K562 (cell line): Measurements from ENCODE around the gene PNMA8B. TPM values are rescaled to one million over a fixed set of nuclear protein-coding genes. Genes with fewer than 3 reads are reported as not detected.
A peak's percentile ranks its signal among the peaks of the same experiment; 100 is the strongest.
"Not testable (repeated sequence)": the region's sequence is repeated elsewhere in the genome, so short reads cannot be mapped to it uniquely, and the experiment has no call there.

Experiments
- ATAC-seq: fragments of 200-7000 bp; cut with Tn5 transposase; 3 replicates; pipeline ENCODE4 v1.9.1; 2020; ENCODE audit warnings: moderate library complexity
- BruUV-seq: library from RNA; stranded (reverse); fragments of 400-500 nt; replicated peaks from 2 replicates; lab custom pipeline; 2021; lab: Mats Ljungman, UMichigan
- CTCF ChIA-PET: fragments of 300-600 bp; formaldehyde crosslinking; extraction: SDS; loops from one replicate; lab custom pipeline; 2021; ENCODE audit warnings: low intra/inter-chr PET ratio; lab: Yijun Ruan, JAX
- POLR2A ChIA-PET: fragments of 300-600, 350-650 bp; sonication (Branson Sonifier 250); formaldehyde crosslinking; extraction: SDS; loops from one replicate; lab custom pipeline; 2021; ENCODE audit warnings: antibody characterized with exemption, inconsistent platforms; lab: Yijun Ruan, JAX
- DNase-seq, 4 experiments: peaks; one replicate each; pipeline versions ENCODE4 v3.0.0 to v3.0.0-alpha.2; 2011 to 2018; ENCODE audit warnings: low spot score in 3 of 4, mixed read lengths in 3 of 4; ENCODE audit errors: extremely low read depth in 1 of 4
- FAIRE-seq: peaks from 2 replicates; lab custom pipeline; 2011; peaks lifted over from hg19 to GRCh38; lab: Jason Lieb, UNC
- H2AFZ ChIP-seq: 2 replicates; pipeline ENCODE4 v1.6.0; 2011; ENCODE audit warnings: low read depth, low read length, control low read depth, inconsistent platforms
- H3K27ac ChIP-seq: fragments of 200-600 bp; 3 replicates; pipeline ENCODE4 v1.8.0; 2011; ENCODE audit warnings: low read depth, mild to moderate bottlenecking, control low read depth, inconsistent platforms, low read length, moderate library complexity, mixed read lengths; ENCODE audit errors: extremely low read depth
- H3K27me3 ChIP-seq, 2 experiments: fragments of 300-600 bp in 1 of 2; 2 replicates in 1 of 2; 3 replicates in 1 of 2; pipeline versions ENCODE4 v1.6.0 to v1.8.0; 2011; ENCODE audit warnings: inconsistent platforms in 2 of 2, low read length in 2 of 2, mild to moderate bottlenecking in 1 of 2, mixed read lengths in 1 of 2, moderate library complexity in 1 of 2; ENCODE audit not compliant: control insufficient read depth in 2 of 2, insufficient read depth in 2 of 2
- H3K36me3 ChIP-seq: fragments of 300-600 bp; 3 replicates; pipeline ENCODE4 v1.8.0; 2011; ENCODE audit warnings: mild to moderate bottlenecking, low read length, inconsistent platforms; ENCODE audit not compliant: control insufficient read depth, insufficient read depth
- H3K4me1 ChIP-seq, 2 experiments: fragments of 200-600 bp in 1 of 2; replicated peaks in 1 of 2; 2 replicates in 1 of 2; 3 replicates in 1 of 2; pipeline versions ENCODE4 v1.5.1 to v1.8.0; 2011; ENCODE audit warnings: inconsistent platforms in 2 of 2, low read length in 2 of 2, mild to moderate bottlenecking in 1 of 2, mixed read lengths in 1 of 2, moderate library complexity in 1 of 2; ENCODE audit not compliant: control insufficient read depth in 2 of 2, insufficient read depth in 2 of 2
- H3K4me2 ChIP-seq: 2 replicates; pipeline ENCODE4 v1.6.1; 2011; ENCODE audit warnings: low read length, control low read depth, inconsistent platforms, mixed read lengths; ENCODE audit not compliant: insufficient read depth
- H3K4me3 ChIP-seq: fragments of 200-600 bp; sonication (generic), shearing (Covaris generic); 2 replicates; pipeline ENCODE4 v1.5.1; 2016; ENCODE audit warnings: control low read depth, inconsistent platforms
- H3K79me2 ChIP-seq: fragments of 200-600 bp; 3 replicates; pipeline ENCODE4 v1.8.0; 2011; ENCODE audit warnings: low read length, inconsistent platforms; ENCODE audit not compliant: control insufficient read depth, insufficient read depth
- H3K9ac ChIP-seq, 2 experiments: 2 replicates each; pipeline versions ENCODE4 v1.6.0 to v1.6.1; 2011; ENCODE audit warnings: low read depth in 2 of 2, low read length in 2 of 2, control low read depth in 1 of 2, inconsistent platforms in 1 of 2, mild to moderate bottlenecking in 1 of 2, mixed read lengths in 1 of 2; ENCODE audit not compliant: insufficient read depth in 1 of 2
- H3K9me1 ChIP-seq: one replicate; pipeline ENCODE4 v1.6.0; 2011; ENCODE audit warnings: inconsistent platforms, mild to moderate bottlenecking, low read length, moderate library complexity; ENCODE audit not compliant: control insufficient read depth, insufficient read depth
- H3K9me3 ChIP-seq: replicated peaks from 2 replicates; pipeline ENCODE4 v1.5.1; 2011; ENCODE audit warnings: low read depth, low read length, inconsistent platforms; ENCODE audit not compliant: control insufficient read depth, insufficient read depth
- H4K20me1 ChIP-seq: replicated peaks from 2 replicates; pipeline ENCODE4 v1.6.1; 2011; ENCODE audit warnings: low read length, inconsistent platforms, mixed read lengths; ENCODE audit not compliant: control insufficient read depth, insufficient read depth
- MYBL2 ChIP-seq, 2 experiments: fragments of 450-650 bp in 1 of 2; sonication (generic) in 1 of 2; formaldehyde crosslinking in 1 of 2; IDR thresholded peaks; 2 replicates each; pipeline versions ENCODE4 v1.6.1 to v1.8.1; 2017 to 2022; ENCODE audit warnings: borderline replicate concordance in 1 of 2, inconsistent platforms in 1 of 2, low read depth in 1 of 2, mild to moderate bottlenecking in 1 of 2, missing genetic modification reagents in 1 of 2, moderate library complexity in 1 of 2
- RFX1 ChIP-seq: fragments of 450-650 bp; IDR thresholded peaks from 2 replicates; pipeline ENCODE4 v1.6.1; 2016; ENCODE audit warnings: mild to moderate bottlenecking, moderate library complexity
- SP1 ChIP-seq: sonication (generic); formaldehyde crosslinking; IDR thresholded peaks from 2 replicates; pipeline ENCODE4 v1.8.1; 2022; ENCODE audit warnings: mild to moderate bottlenecking, missing genetic modification reagents
- SPI1 ChIP-seq: IDR thresholded peaks from 2 replicates; pipeline ENCODE4 v1.6.1; 2011; ENCODE audit warnings: low read depth, low read length, control low read depth, borderline replicate concordance
- WGBS: fragments of 100-300 bp; shearing (Covaris generic); methylation state at CpG from one replicate; pipeline ENCODE4 v1.1.6; 2016; ENCODE audit warnings: low coverage, mixed read lengths; ENCODE audit not compliant: insufficient coverage; ENCODE audit errors: missing lambda C conversion rate; 5-methylcytosine and 5-hydroxymethylcytosine counted together
- in situ Hi-C: fragments of 300-500 bp; cut with MboI; formaldehyde crosslinking; loops from 4 replicates; pipeline ENCODE4 v1.15.0; 2018; ENCODE audit warnings: inconsistent platforms, mixed read lengths
- intact Hi-C: fragments of 100-400 bp; cut with micrococcal nuclease; formaldehyde crosslinking; loops from 2 replicates; pipeline ENCODE4 v1.14.2; 2022
- polyA plus RNA-seq, 8 experiments: library from polyadenylated mRNA; depleted of rRNA in 4 of 8; stranded (reverse) in 5 of 8; unstranded in 3 of 8; fragments of >200 nt; fragmentation: Nextera tagmentation in 2 of 8; fragmentation: Illumina TruSeq in 1 of 8; extraction: Ambion mirVana in 2 of 8; extraction: Trizol in 1 of 8; gene quantifications; 2 replicates each; pipeline versions ENCODE4 v1.2.1 to v1.2.3, GENCODE V29; 2011 to 2014; ENCODE audit warnings: inconsistent platforms in 1 of 8, missing spikeins in 1 of 8
- total RNA-seq, 7 experiments: library from RNA; depleted of rRNA in 6 of 7; stranded (reverse); fragments of >200 nt in 6 of 7; fragmentation: Illumina TruSeq in 2 of 7; extraction: Trizol in 2 of 7; gene quantifications; 2 replicates each; pipeline versions ENCODE4 v1.2.1 to v1.2.3, GENCODE V29; 2011 to 2021; ENCODE audit warnings: low replicate concordance in 1 of 7

The PNMA8B gene
- total and polyA plus RNA-seq, 9 of the 15 experiments (the other 6 are each of a cell fraction or from before 2014, with no cell fraction given), result not detected

DNA sequence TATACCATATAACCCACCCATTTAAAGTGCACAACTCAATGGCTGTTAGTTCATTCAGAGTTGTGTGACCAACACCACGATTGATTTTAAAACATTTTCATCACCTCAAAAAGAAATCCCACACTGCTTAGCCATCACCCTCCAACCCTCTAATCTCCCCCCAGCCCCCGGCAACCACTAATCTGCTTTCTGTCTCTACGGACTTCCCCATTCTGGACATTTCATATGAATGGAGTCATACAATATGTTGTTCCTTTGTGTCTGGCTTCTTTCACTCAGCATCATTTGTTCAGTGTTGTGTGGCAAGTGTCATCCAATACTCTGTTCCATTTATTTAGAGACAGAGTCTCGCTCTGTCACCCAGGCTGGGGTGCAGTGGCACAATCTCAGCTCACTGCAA lies 4.0 kb upstream of the PNMA8B start:
- ATAC-seq, result no peak
- Histone ChIP-seq H2AFZ (no peak overlapping the region), H3K4me1 (peaks cover 0 to 13% of the 10 kb centered on the region in 2 experiments; a peak in 2 of 5 replicates), H3K27ac (no peak overlapping the region), H3K79me2 (no peaks in the 10 kb centered on the region), H3K4me3 (no peak overlapping the region), H3K9me3 (no peaks in the 10 kb centered on the region), H3K27me3 (peaks cover 27 to 69% of the 10 kb centered on the region in 2 experiments), H3K36me3 (no peaks in the 10 kb centered on the region), H3K9ac (no peak overlapping the region), H3K4me2 (no peak overlapping the region), H4K20me1 (no peaks in the 10 kb centered on the region; the same call in 1 of the 2 replicates), H3K9me1 (no peaks in the 10 kb centered on the region)
- no TSS peak for BruUV-seq
- no peak for FAIRE-seq
- WGBS, result 1% methylated on average over 4 of the region's 4 CpGs
- ChIA-PET POLR2A (interaction anchor here (0.6 to 0.7 kb wide), 2 partner anchors 215 to 502 kb away, joined by 3 read pairs; no protein-coding TSS in a partner anchor), CTCF (no interaction called here)
- intact Hi-C loops, result no loop called here
- in situ Hi-C loops, result no loop called here
- no peak for DNase-seq
- no peak for TF ChIP-seq SP1
- TF ChIP-seq SPI1, result peak; percentile 75

GRCh38 chr19:46497773-46498172 lies 2.1 kb upstream of the PNMA8B start:
- Histone ChIP-seq H3K4me3 (no peak overlapping the region), H4K20me1 (no peaks in the 10 kb centered on the region; the same call in 1 of the 2 replicates), H3K27me3 (peaks cover 38 to 75% of the 10 kb centered on the region in 2 experiments), H3K9me1 (no peaks in the 10 kb centered on the region), H3K79me2 (no peaks in the 10 kb centered on the region), H3K9me3 (no peaks in the 10 kb centered on the region), H3K27ac (no peak overlapping the region), H3K36me3 (no peaks in the 10 kb centered on the region), H3K4me1 (peaks cover 0 to 28% of the 10 kb centered on the region in 2 experiments; a peak in 2 of 5 replicates), H2AFZ (no peak overlapping the region), H3K9ac (no peak overlapping the region), H3K4me2 (no peak overlapping the region)
- under 1% methylated on average over 8 of the region's 8 CpGs for WGBS
- no TSS peak for BruUV-seq
- CTCF ChIA-PET, result no interaction called here
- intact Hi-C loops, result no loop called here
- POLR2A ChIA-PET, result no interaction called here
- DNase-seq, result no peak
- in situ Hi-C loops, result no loop called here
- no peak for FAIRE-seq
- TF ChIP-seq MYBL2 (IDR thresholded peaks at IDR 0.05; ENCODE audit: low read depth) (no peak), MYBL2 (CRISPR knock-in tag; IDR thresholded peaks at IDR 0.05; ENCODE audit: borderline replicate concordance) (no peak), RFX1 (peak; percentile 41; the same call in 1 of the 2 replicates)
- no peak for ATAC-seq

DNA sequence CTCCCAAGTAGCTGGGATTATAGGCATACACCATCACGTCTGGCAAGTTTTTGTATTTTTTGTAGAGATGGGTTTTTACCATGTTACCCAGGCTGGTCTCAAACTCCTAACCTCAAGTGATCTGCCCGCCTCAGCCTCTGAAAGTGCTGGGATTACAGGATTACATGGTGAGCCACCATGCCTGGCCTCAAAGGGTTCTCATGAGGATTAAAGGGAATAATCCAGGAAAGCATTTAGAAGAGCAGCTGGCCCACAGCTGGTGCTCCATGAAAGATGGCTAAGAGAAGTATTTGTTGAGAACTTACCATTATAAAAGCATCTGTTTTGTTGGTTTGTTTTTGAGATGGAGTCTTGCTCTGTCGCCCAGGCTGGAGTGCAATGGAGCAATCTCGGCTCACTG lies 1.2 kb upstream of the PNMA8B start:
- H3K9me3 ChIP-seq, DNase-seq, in situ Hi-C loops, H3K36me3 ChIP-seq, H4K20me1 ChIP-seq, H3K9ac ChIP-seq, H3K79me2 ChIP-seq, BruUV-seq, ATAC-seq, H3K4me2 ChIP-seq, FAIRE-seq, H3K9me1 ChIP-seq, H3K4me3 ChIP-seq, intact Hi-C loops, CTCF ChIA-PET, H2AFZ ChIP-seq, H3K27ac ChIP-seq: not testable (repeated sequence)
- WGBS, result 0% methylated on average over 4 of the region's 4 CpGs
- H3K4me1 ChIP-seq, result peaks cover 0 to 28% of the 10 kb centered on the region in 2 experiments; a peak in 2 of 5 replicates
- POLR2A ChIA-PET, result interaction anchor here (0.8 to 1.5 kb wide), 2 partner anchors 11 to 60 kb away, joined by 3 to 4 read pairs; no protein-coding TSS in a partner anchor
- H3K27me3 ChIP-seq, result peaks cover 46 to 79% of the 10 kb centered on the region in 2 experiments
